Ovary (tissue), 3 donors: Measurements from ENCODE around the gene LMOD3.

ENCODE experiments used
- POLR2A ChIP-seq: fragments of 450-650 bp; IDR thresholded peaks from one replicate; pipeline ENCODE4 v1.6.1; 2017; ENCODE audit warnings: antibody characterized with exemption, mild to moderate bottlenecking, moderate library complexity
- TF ChIP-seq, protein P1 (sequence below), 3 donors: fragments of 450-650 bp in 2 of 3; fragments of 200-600 bp in 1 of 3; IDR thresholded peaks; one replicate each; pipeline versions ENCODE4 v1.5.1 to v1.8.0; 2016 to 2022; ENCODE audit warnings: antibody characterized with exemption in 3 of 3, mild to moderate bottlenecking in 1 of 3
- donor health status: DM: no; HTN: no; CAD: no.

DNA sequence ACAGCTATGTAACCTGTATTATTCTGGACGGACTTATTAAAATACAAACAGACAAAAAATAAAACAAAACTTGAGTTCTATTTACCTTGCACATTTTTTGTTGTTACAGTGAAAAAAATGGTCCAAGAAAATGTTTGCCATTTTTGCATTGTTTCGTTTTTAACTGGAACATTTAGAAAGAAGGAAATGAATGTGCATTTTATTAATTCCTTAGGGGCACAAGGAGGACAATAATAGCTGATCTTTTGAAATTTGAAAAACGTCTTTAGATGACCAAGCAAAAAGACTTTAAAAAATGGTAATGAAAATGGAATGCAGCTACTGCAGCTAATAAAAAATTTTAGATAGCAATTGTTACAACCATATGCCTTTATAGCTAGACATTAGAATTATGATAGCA lies 17.1 kb downstream of the LMOD3 start:
- TF ChIP-seq POLR2A: no peak
- TF ChIP-seq, protein P1, sequence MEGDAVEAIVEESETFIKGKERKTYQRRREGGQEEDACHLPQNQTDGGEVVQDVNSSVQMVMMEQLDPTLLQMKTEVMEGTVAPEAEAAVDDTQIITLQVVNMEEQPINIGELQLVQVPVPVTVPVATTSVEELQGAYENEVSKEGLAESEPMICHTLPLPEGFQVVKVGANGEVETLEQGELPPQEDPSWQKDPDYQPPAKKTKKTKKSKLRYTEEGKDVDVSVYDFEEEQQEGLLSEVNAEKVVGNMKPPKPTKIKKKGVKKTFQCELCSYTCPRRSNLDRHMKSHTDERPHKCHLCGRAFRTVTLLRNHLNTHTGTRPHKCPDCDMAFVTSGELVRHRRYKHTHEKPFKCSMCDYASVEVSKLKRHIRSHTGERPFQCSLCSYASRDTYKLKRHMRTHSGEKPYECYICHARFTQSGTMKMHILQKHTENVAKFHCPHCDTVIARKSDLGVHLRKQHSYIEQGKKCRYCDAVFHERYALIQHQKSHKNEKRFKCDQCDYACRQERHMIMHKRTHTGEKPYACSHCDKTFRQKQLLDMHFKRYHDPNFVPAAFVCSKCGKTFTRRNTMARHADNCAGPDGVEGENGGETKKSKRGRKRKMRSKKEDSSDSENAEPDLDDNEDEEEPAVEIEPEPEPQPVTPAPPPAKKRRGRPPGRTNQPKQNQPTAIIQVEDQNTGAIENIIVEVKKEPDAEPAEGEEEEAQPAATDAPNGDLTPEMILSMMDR (IDR thresholded peaks at IDR 0.05): no peak
